GM18526 (cell line): Measurements from ENCODE around the gene CDK4.

Experiments
- POLR2A ChIP-seq: IDR thresholded peaks from 3 replicates; pipeline ENCODE4 v1.6.1; 2011; ENCODE audit not compliant: insufficient read length; ENCODE audit errors: extremely low read depth

CDK4 gene

GRCh38 chr12:57737467-57738460, 14.3 kb downstream of the CDK4 start:
- no peak for TF ChIP-seq POLR2A

- no peak for TF ChIP-seq POLR2A
Observed at GRCh38 chr12:57736741-57737466, 15.2 kb downstream of the CDK4 start.

GRCh38 chr12:57735952-57736740, 16.0 kb downstream of the CDK4 start:
- TF ChIP-seq POLR2A, result no peak

- TF ChIP-seq POLR2A, result no peak
Observed at GRCh38 chr12:57735198-57735855, 16.8 kb downstream of the CDK4 start.

- TF ChIP-seq POLR2A, result no peak
Observed at GRCh38 chr12:57734591-57734990, 17.5 kb downstream of the CDK4 start.

GRCh38 chr12:57733928-57734327, 18.2 kb downstream of the CDK4 start:
- TF ChIP-seq POLR2A, result no peak

- TF ChIP-seq POLR2A, result no peak
Observed at GRCh38 chr12:57732726-57733593, 19.1 kb downstream of the CDK4 start.

GRCh38 chr12:57732270-57732669, 19.8 kb downstream of the CDK4 start:
- TF ChIP-seq POLR2A, result no peak

GRCh38 chr12:57731411-57732080, 20.6 kb downstream of the CDK4 start:
- no peak for TF ChIP-seq POLR2A

GRCh38 chr12:57730336-57731067, 21.6 kb downstream of the CDK4 start:
- no peak for TF ChIP-seq POLR2A

- TF ChIP-seq POLR2A, result no peak
Observed at GRCh38 chr12:57729321-57729844, 22.7 kb downstream of the CDK4 start.

GRCh38 chr12:57727758-57728395, 24.2 kb downstream of the CDK4 start:
- no peak for TF ChIP-seq POLR2A
